ENCODE data around the gene ZAR1.

- TF ChIP-seq CTCF (conservative IDR thresholded peaks at IDR 0.05 in 1 of 2, IDR thresholded peaks at IDR 0.05 in 1 of 2; ENCODE audit: extremely low read depth in 1 of 2, insufficient read depth in 1 of 2, low read depth in 1 of 2, low read length in 2 of 2), result no peak
- no peak for TF ChIP-seq EZH2 (IDR thresholded peaks at IDR 0.05; ENCODE audit: borderline replicate concordance, low read length)
Measured at GRCh38 chr4:48504026-48504330, 13.9 kb downstream of the ZAR1 start.

All from mammary epithelial cell (primary cell).